CD4-positive, alpha-beta T cell treated with Interleukin-10 for 1 hour (primary cell): ENCODE results near the gene RPL4.
"Not testable (repeated sequence)": the region's sequence is repeated elsewhere in the genome, so short reads cannot be mapped to it uniquely, and the experiment has no call there.

Experiments used
- DNase-seq: peaks from one replicate; pipeline ENCODE4 v3.0.0-alpha.2; 2020

Gene RPL4

GRCh38 chr15:66489179-66489791 lies 15.4 kb downstream of the RPL4 start:
- no peak for DNase-seq

- no peak for DNase-seq
Measured at GRCh38 chr15:66488525-66488924, 16.1 kb downstream of the RPL4 start.

- no peak for DNase-seq
Measured at GRCh38 chr15:66486887-66487286, 17.8 kb downstream of the RPL4 start.

GRCh38 chr15:66484539-66485112 lies 20.0 kb downstream of the RPL4 start:
- no peak for DNase-seq

GRCh38 chr15:66483131-66483566 lies 21.5 kb downstream of the RPL4 start:
- no peak for DNase-seq

- DNase-seq, result no peak
Measured at GRCh38 chr15:66482539-66482938, 22.1 kb downstream of the RPL4 start.

GRCh38 chr15:66481107-66481856 lies 23.4 kb downstream of the RPL4 start:
- no peak for DNase-seq

GRCh38 chr15:66480267-66480666 lies 24.4 kb downstream of the RPL4 start:
- no peak for DNase-seq

- DNase-seq, result no peak
Measured at GRCh38 chr15:66477011-66477410, 27.6 kb downstream of the RPL4 start.

GRCh38 chr15:66476535-66476934 lies 28.1 kb downstream of the RPL4 start:
- no peak for DNase-seq

- no peak for DNase-seq
Measured at GRCh38 chr15:66474963-66475362, 29.7 kb downstream of the RPL4 start.

- DNase-seq, result no peak
Measured at GRCh38 chr15:66474135-66474534, 30.5 kb downstream of the RPL4 start.

- peak; percentile 73 for DNase-seq
Measured at GRCh38 chr15:66472176-66472999, 32.3 kb downstream of the RPL4 start.

- DNase-seq, result not testable (repeated sequence)
Measured at GRCh38 chr15:66470825-66471224, 33.8 kb downstream of the RPL4 start.

GRCh38 chr15:66467162-66468040 lies 37.3 kb downstream of the RPL4 start:
- DNase-seq, result not testable (repeated sequence)

- DNase-seq, result not testable (repeated sequence)
Measured at GRCh38 chr15:66465294-66465693, 39.4 kb downstream of the RPL4 start.

- DNase-seq, result no peak
Measured at GRCh38 chr15:66462627-66463026, 42.0 kb downstream of the RPL4 start.

- DNase-seq, result no peak
Measured at GRCh38 chr15:66461917-66462316, 42.7 kb downstream of the RPL4 start.

GRCh38 chr15:66461294-66461693 lies 43.4 kb downstream of the RPL4 start:
- not testable (repeated sequence) for DNase-seq

GRCh38 chr15:66459818-66460615 lies 44.6 kb downstream of the RPL4 start:
- DNase-seq, result no peak

GRCh38 chr15:66456211-66456610 lies 48.4 kb downstream of the RPL4 start:
- DNase-seq, result no peak
